Measurements from ENCODE around the gene KIAA1958. TPM values are rescaled to one million over a fixed set of nuclear protein-coding genes. Genes with fewer than 3 reads are reported as not detected.

KIAA1958 gene
- total and polyA plus RNA-seq, 2 donors from 2014 or later: 2.6 to 15.3 TPM

DNA sequence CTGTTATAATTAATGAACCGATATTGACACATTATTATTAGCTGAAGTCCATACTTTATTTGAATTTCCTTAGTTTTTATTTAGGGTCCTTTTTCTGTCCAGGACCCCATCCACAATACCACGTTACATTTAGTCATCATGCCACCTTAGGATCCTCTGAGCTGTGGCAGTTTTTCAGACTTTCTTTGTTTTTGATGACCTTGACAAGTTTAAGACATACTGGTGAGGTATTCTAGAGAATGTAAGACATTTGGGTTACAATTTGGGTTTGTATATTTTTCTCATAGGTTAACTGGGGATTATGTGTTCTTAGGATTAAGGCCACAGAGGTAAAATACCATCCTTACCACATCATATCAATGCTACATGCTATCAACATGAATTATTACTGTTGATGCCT is 42.7 kb downstream of the KIAA1958 start:
- intact Hi-C loops (cut with DNase I): no loop called here
- no peaks in the 10 kb centered on the region for H3K27me3 ChIP-seq (ENCODE audit: control insufficient read depth, insufficient read depth, low read length)
- DNase-seq (no peak), FAIRE-seq (no peak)
- peaks cover 0 to 5% (median 4%) of the 10 kb centered on the region in 3 donors for H3K4me1 ChIP-seq (ENCODE audit: control insufficient read depth in 2 of 3, insufficient read depth in 2 of 3, low read depth in 1 of 3, low read length in 3 of 3)
- TF ChIP-seq, protein P1, sequence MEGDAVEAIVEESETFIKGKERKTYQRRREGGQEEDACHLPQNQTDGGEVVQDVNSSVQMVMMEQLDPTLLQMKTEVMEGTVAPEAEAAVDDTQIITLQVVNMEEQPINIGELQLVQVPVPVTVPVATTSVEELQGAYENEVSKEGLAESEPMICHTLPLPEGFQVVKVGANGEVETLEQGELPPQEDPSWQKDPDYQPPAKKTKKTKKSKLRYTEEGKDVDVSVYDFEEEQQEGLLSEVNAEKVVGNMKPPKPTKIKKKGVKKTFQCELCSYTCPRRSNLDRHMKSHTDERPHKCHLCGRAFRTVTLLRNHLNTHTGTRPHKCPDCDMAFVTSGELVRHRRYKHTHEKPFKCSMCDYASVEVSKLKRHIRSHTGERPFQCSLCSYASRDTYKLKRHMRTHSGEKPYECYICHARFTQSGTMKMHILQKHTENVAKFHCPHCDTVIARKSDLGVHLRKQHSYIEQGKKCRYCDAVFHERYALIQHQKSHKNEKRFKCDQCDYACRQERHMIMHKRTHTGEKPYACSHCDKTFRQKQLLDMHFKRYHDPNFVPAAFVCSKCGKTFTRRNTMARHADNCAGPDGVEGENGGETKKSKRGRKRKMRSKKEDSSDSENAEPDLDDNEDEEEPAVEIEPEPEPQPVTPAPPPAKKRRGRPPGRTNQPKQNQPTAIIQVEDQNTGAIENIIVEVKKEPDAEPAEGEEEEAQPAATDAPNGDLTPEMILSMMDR (IDR thresholded peaks at IDR 0.05; ENCODE audit: borderline replicate concordance, extremely low read depth, insufficient read depth): no peak
- no peak overlapping the region for H3K4me3 ChIP-seq (ENCODE audit: low read length in 3 of 3)
- H3K27ac ChIP-seq (ENCODE audit: low read depth in 2 of 2, low read length in 2 of 2): no peak overlapping the region
- H3K9me3 ChIP-seq (ENCODE audit: control insufficient read depth in 2 of 3, insufficient read depth in 1 of 3, low read length in 3 of 3): no peaks in the 10 kb centered on the region
- no peak overlapping the region for H3K9ac ChIP-seq (ENCODE audit: low read length in 3 of 3)
- no peaks in the 10 kb centered on the region for H3K36me3 ChIP-seq (ENCODE audit: control insufficient read depth in 2 of 3, insufficient read depth in 3 of 3, low read length in 3 of 3)

DNA sequence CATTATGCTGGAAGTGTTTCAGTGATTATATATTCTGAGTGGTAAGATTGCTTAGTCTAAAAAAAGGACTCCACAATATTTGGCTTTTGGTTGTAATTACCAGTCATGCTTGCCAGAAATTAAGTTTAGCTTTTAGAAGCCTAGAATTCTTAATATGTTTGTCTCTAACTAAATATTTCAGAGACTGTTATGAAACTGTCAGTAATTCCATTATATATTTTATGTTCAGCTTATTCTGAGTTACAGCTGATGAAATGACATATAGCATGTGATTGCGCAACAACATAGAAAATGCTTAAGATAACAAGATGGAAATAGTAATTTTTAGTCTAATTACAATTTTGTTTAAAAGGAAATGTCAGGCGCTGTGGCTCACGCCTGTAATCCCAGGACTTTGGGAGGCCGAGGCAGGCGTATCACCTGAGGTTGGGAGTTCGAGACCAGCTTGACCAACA is 44.2 kb downstream of the KIAA1958 start:
- intact Hi-C loops (cut with DNase I): no loop called here
- H3K9me3 ChIP-seq (ENCODE audit: control insufficient read depth in 2 of 3, insufficient read depth in 1 of 3, low read length in 3 of 3): no peaks in the 10 kb centered on the region
- H3K4me1 ChIP-seq (ENCODE audit: control insufficient read depth in 2 of 3, insufficient read depth in 2 of 3, low read depth in 1 of 3, low read length in 3 of 3): peaks cover 0 to 5% (median 4%) of the 10 kb centered on the region in 3 donors
- no peaks in the 10 kb centered on the region for H3K36me3 ChIP-seq (ENCODE audit: control insufficient read depth in 2 of 3, insufficient read depth in 3 of 3, low read length in 3 of 3)
- H3K9ac ChIP-seq (ENCODE audit: low read length in 3 of 3): no peak overlapping the region
- DNase-seq (no peak), FAIRE-seq (no peak)
- no peak overlapping the region for H3K27ac ChIP-seq (ENCODE audit: low read depth in 2 of 2, low read length in 2 of 2)
- no peaks in the 10 kb centered on the region for H3K27me3 ChIP-seq (ENCODE audit: control insufficient read depth, insufficient read depth, low read length)
- H3K4me3 ChIP-seq (ENCODE audit: low read length in 3 of 3): no peak overlapping the region
- TF ChIP-seq, protein P1 (IDR thresholded peaks at IDR 0.05; ENCODE audit: borderline replicate concordance, extremely low read depth, insufficient read depth): no peak

DNA sequence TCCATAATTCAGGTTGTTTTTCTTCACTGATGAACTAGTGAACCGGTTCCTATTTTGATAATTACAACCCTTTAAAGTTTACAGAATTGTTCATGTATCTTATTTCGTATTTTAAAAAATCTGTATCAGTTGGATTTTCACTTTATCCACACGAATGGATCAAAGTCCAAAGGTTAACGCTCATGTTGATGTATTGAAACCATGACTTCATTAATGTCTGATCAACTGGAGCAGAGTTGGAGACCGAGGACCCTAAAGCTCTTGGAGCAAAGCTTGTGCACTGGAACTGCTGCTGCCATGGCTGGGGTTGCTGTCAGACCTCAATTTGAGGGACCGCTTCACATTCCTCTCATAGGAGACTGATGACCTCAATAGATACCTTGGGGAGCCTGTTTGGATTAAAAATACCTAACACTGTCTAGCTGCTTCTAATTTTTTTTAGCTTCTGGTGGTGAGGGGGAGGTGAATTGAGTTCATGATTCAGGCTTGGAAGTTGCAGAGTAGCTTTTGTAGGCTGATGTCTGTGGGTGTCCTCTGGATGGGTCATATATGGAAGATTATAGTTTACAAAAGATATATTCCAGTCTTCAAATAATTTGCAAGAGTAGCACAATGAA is 45.1 kb downstream of the KIAA1958 start:
- Histone ChIP-seq H3K9me3 (ENCODE audit: control insufficient read depth in 2 of 3, insufficient read depth in 1 of 3, low read length in 3 of 3) (no peaks in the 10 kb centered on the region), H3K36me3 (ENCODE audit: control insufficient read depth in 2 of 3, insufficient read depth in 3 of 3, low read length in 3 of 3) (no peaks in the 10 kb centered on the region), H3K27ac (ENCODE audit: low read depth in 2 of 2, low read length in 2 of 2) (no peak overlapping the region), H3K9ac (ENCODE audit: low read length in 3 of 3) (no peak overlapping the region), H3K4me1 (ENCODE audit: control insufficient read depth in 2 of 3, insufficient read depth in 2 of 3, low read depth in 1 of 3, low read length in 3 of 3) (peaks cover 0 to 5% (median 4%) of the 10 kb centered on the region in 3 donors), H3K27me3 (ENCODE audit: control insufficient read depth, insufficient read depth, low read length) (no peaks in the 10 kb centered on the region), H3K4me3 (ENCODE audit: low read length in 3 of 3) (no peak overlapping the region)
- no peak for FAIRE-seq
- TF ChIP-seq, protein P1 (IDR thresholded peaks at IDR 0.05; ENCODE audit: borderline replicate concordance, extremely low read depth, insufficient read depth): no peak
- intact Hi-C loops (cut with DNase I): no loop called here
- DNase-seq: no peak
